Ishikawa (cell line): Measurements from ENCODE around the gene GPR35.

ENCODE experiments used
- CEBPB ChIP-seq: IDR thresholded peaks from 2 replicates; pipeline ENCODE4 v1.6.1; 2012
- CREB1 ChIP-seq: IDR thresholded peaks from 2 replicates; pipeline ENCODE4 v1.6.1; 2012; ENCODE audit warnings: low read depth
- EP300 ChIP-seq: IDR thresholded peaks from 2 replicates; pipeline ENCODE4 v1.6.1; 2012; ENCODE audit warnings: borderline replicate concordance
- FOXM1 ChIP-seq: IDR thresholded peaks from 2 replicates; pipeline ENCODE4 v1.6.1; 2012; ENCODE audit warnings: low read depth, borderline replicate concordance
- NFIC ChIP-seq: IDR thresholded peaks from 2 replicates; pipeline ENCODE4 v1.6.1; 2012
- TAF1 ChIP-seq: IDR thresholded peaks from 2 replicates; pipeline ENCODE4 v1.6.1; 2012; ENCODE audit warnings: low read depth, mild to moderate bottlenecking
- TCF12 ChIP-seq: IDR thresholded peaks from 2 replicates; pipeline ENCODE4 v1.6.1; 2012; ENCODE audit warnings: low read depth
- TEAD4 ChIP-seq: IDR thresholded peaks from 2 replicates; pipeline ENCODE4 v1.6.1; 2012
- YY1 ChIP-seq: IDR thresholded peaks from 2 replicates; pipeline ENCODE4 v1.6.1; 2012; ENCODE audit warnings: low read depth
- ZBTB7A ChIP-seq: IDR thresholded peaks from 2 replicates; pipeline ENCODE4 v1.6.1; 2012; ENCODE audit warnings: low read depth
- TF ChIP-seq, protein P1 (sequence below): IDR thresholded peaks from 2 replicates; pipeline ENCODE4 v1.6.1; 2012; ENCODE audit warnings: low read depth, mild to moderate bottlenecking
- TF ChIP-seq, protein P2 (sequence below): IDR thresholded peaks from 2 replicates; pipeline ENCODE4 v1.6.1; 2012
- TF ChIP-seq, protein P3 (sequence below): IDR thresholded peaks from 2 replicates; pipeline ENCODE4 v1.6.1; 2012

Gene GPR35, protein sequence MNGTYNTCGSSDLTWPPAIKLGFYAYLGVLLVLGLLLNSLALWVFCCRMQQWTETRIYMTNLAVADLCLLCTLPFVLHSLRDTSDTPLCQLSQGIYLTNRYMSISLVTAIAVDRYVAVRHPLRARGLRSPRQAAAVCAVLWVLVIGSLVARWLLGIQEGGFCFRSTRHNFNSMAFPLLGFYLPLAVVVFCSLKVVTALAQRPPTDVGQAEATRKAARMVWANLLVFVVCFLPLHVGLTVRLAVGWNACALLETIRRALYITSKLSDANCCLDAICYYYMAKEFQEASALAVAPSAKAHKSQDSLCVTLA

DNA sequence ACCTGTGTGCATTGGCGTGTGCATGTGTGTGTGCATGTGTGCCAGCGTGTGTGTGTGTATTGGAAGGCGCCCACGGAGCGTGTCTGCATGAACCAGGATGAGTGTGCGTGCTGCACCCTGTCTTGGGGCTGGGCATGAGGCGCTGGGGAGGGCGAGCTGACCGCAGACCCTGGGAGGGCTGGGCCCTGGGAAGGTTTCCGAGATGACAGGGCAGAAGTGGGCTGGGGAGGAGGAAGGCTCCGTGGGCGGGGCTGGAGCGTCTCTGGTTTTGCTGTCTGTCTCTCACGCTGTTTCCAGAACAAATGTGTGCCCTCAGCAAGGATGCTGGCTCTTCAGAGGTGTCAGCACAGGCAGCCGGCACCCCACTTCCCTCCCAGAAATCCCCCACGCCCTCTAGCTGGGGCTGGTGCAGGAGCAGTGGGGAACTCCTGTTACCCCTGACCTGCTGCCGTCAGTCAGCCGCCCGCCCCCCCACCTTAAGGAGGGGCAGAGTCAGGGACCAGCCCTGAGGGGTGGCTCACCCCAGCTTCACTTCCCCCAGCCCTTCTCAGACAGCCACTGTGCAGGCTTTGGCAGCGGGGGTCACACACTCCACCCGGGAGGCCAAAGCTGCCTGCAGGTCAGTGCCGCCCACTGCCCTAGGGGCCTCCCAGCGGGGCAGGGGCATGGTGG lies at the start of gene GPR35:
TSS of gene GPR35 (plus strand) at position 531 of the 672 bp plus-strand sequence. CDS start 4,473 bp downstream, outside the sequence.
- TF ChIP-seq TEAD4 (no peak), YY1 (no peak), CREB1 (no peak), ZBTB7A (no peak), TAF1 (no peak), TCF12 (no peak), NFIC (no peak), FOXM1 (no peak)
- TF ChIP-seq, protein P1, sequence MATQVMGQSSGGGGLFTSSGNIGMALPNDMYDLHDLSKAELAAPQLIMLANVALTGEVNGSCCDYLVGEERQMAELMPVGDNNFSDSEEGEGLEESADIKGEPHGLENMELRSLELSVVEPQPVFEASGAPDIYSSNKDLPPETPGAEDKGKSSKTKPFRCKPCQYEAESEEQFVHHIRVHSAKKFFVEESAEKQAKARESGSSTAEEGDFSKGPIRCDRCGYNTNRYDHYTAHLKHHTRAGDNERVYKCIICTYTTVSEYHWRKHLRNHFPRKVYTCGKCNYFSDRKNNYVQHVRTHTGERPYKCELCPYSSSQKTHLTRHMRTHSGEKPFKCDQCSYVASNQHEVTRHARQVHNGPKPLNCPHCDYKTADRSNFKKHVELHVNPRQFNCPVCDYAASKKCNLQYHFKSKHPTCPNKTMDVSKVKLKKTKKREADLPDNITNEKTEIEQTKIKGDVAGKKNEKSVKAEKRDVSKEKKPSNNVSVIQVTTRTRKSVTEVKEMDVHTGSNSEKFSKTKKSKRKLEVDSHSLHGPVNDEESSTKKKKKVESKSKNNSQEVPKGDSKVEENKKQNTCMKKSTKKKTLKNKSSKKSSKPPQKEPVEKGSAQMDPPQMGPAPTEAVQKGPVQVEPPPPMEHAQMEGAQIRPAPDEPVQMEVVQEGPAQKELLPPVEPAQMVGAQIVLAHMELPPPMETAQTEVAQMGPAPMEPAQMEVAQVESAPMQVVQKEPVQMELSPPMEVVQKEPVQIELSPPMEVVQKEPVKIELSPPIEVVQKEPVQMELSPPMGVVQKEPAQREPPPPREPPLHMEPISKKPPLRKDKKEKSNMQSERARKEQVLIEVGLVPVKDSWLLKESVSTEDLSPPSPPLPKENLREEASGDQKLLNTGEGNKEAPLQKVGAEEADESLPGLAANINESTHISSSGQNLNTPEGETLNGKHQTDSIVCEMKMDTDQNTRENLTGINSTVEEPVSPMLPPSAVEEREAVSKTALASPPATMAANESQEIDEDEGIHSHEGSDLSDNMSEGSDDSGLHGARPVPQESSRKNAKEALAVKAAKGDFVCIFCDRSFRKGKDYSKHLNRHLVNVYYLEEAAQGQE = no peak
- TF ChIP-seq, protein P2, sequence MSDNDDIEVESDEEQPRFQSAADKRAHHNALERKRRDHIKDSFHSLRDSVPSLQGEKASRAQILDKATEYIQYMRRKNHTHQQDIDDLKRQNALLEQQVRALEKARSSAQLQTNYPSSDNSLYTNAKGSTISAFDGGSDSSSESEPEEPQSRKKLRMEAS = no peak
- TF ChIP-seq, protein P3, sequence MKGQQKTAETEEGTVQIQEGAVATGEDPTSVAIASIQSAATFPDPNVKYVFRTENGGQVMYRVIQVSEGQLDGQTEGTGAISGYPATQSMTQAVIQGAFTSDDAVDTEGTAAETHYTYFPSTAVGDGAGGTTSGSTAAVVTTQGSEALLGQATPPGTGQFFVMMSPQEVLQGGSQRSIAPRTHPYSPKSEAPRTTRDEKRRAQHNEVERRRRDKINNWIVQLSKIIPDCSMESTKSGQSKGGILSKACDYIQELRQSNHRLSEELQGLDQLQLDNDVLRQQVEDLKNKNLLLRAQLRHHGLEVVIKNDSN = no peak

DNA sequence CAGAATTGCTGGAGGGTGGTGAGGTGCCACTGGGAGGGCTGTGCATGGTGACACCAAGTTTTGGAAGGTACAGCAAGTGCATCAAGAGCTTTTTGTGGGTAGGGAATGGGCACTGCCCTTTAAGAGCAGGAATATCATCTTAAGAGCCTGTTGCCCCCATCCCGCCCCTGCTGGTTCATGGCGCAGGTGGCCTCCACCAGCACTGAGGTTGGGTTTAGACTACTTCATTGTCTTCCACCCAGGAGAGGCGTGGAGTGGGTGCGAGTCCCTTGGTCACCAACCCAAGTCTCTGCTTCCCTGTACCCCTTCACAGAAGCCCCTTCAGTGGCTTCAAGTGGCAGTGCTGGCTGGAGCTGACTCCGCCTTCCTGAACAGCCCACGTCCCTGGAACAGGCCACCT lies 49.2 kb upstream of the GPR35 start:
- TF ChIP-seq TEAD4 = no peak
- TF ChIP-seq, protein P2 = no peak
- TF ChIP-seq, protein P1 = no peak

DNA sequence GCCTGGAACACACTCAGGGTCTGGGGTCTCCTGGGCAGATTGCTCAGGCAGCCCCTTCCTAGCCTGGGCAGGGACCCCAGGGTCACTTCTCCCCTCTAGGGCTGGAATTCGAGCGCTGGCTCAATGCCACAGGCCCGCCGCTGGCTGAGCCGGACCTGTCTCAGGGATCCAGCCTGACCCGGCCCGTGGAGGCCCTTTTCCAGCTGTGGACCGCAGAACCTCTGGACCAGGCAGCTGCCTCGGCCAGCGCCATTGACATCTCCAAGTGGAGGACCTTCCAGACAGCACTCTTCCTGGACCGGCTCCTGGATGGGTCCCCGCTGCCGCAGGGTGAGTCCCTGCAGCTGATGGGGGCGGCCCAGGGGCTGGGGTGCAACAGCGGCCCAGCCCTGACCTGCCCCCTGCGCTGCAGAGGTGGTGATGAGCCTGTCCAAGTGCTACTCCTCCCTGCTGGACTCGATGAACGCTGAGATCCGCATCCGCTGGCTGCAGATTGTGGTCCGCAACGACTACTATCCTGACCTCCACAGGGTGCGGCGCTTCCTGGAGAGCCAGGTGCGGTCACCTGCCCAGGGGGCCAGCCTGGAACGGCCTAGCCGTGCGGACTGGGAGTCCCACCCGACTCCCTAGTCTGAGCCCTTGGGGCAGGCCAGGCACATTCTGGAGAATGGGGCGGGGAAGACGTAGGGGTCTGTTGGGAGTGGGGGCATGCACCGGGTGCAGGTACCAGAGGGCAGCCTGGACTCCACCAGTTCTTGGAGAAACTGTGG lies 48.7 kb upstream of the GPR35 start:
- no peak for TF ChIP-seq NFIC
- no peak for TF ChIP-seq CEBPB
- TF ChIP-seq YY1 = no peak
- no peak for TF ChIP-seq TCF12
- TF ChIP-seq, protein P3 = no peak
- no peak for TF ChIP-seq FOXM1
- TF ChIP-seq, protein P1 = no peak

DNA sequence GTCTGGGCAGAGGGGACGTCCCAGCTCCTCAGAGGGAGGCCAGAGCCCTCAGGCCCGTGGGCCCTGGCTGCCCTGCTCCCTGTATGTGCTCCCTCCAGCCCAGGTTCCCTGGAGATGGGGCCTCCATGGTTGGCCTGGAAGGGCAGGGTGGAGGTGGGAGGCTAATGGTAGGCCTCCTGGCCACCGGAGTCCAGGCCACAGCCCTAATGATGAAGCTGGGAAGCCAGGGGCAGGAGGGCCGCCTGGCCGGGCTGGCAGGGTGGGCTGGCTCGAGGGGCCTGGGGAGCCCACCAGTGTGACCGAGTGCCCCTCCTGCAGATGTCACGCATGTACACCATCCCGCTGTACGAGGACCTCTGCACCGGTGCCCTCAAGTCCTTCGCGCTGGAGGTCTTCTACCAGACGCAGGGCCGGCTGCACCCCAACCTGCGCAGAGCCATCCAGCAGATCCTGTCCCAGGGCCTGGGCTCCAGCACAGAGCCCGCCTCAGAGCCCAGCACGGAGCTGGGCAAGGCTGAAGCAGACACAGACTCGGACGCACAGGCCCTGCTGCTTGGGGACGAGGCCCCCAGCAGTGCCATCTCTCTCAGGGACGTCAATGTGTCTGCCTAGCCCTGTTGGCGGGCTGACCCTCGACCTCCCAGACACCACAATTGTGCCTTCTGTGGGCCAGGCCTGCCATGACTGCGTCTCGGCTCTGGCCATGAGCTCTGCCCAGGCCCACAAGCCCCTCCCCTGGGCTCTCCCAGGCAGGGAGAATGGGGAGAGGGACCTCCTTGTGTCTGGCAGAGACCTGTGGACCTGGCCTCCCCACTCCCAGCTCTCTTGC lies 47.8 kb upstream of the GPR35 start:
- TF ChIP-seq CEBPB (no peak), YY1 (no peak), FOXM1 (no peak), TEAD4 (no peak), ZBTB7A (no peak), TAF1 (no peak), EP300 (no peak), NFIC (no peak)
